HG03196 (cell line): ENCODE measurements around the gene NR1H4.
"Not testable (repeated sequence)": the region's sequence is repeated elsewhere in the genome, so short reads cannot be mapped to it uniquely, and the experiment has no call there.

Source experiments
- ATAC-seq: cut with Tn5 transposase; IDR thresholded peaks from one replicate; pipeline ENCODE4 v1.9.1; 2021; ENCODE audit not compliant: unreplicated experiment

The NR1H4 gene

DNA sequence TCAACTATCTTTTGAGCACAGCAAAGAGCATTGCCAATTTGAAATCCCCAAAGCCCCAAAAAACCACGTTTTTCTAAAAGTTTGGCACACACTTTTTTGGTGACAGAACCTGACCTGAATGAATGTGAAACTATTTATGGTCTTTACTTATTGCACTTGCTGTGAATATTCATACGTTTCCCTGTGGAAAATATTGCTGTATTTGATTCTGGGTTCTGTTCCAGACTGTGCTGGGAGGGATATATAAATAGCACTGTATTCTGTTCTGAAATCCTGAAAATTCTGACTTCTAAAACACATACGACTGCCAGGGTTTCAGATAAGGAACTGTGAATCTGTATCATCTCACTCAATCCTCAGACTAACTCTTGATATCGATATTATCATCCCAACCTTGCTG is 35.1 kb downstream of the NR1H4 start:
- ATAC-seq: no peak

DNA sequence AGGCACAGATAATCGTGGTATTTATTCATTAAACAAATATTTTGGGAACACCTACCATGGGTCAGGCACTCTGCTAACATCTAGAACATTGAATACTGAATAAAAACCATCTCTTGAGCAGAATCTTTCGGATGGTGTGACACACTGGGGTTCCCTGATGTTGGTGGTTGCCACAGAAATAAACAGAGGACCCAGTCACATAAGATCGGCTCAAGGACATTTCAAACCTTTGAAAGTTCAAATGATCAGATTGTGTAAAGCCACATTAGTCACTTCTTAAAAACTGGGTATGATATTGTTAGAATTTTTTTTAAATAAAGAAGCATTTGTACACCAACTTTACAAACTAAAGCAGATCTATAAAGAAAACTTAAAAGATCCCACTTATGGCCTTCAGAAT is 39.0 kb downstream of the NR1H4 start:
- ATAC-seq: no peak

DNA sequence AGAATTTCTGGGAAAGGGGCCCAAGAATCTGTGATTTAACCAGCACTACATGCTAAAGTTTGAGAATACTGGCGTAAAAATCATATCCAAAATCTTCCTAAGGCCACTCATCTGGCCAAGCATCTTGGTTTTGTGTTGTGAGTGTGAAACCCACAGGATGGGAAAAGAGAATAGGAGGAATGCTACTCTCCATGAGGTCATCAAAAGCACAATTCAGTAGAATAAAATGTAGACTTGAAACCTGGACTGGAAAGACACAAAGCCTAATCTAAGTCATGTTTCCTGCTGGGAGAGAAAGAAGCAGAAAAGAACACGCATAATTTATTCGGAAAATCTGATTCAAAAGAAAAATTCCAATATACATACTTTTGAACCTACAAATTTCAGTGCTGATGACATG is 42.3 kb downstream of the NR1H4 start:
- ATAC-seq: no peak

DNA sequence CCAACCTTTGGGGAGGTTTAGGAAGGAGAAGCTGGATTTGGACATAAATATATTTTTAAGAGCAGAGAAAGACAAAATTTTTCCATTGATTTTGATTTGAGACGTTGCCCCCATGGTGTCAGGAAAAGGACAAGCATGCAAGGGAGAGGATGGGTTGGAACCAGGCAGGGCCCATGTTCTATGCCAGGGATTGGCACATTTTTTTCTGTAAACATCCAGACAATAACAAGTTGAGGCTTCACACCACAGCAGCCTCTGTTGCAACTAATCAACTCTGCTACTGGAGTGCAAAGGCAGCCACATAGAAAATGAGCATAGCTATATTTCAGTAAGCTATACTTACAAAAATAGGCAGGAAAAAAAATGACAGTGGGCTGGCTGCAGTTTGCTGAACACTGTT is 44.7 kb downstream of the NR1H4 start:
- ATAC-seq: no peak

DNA sequence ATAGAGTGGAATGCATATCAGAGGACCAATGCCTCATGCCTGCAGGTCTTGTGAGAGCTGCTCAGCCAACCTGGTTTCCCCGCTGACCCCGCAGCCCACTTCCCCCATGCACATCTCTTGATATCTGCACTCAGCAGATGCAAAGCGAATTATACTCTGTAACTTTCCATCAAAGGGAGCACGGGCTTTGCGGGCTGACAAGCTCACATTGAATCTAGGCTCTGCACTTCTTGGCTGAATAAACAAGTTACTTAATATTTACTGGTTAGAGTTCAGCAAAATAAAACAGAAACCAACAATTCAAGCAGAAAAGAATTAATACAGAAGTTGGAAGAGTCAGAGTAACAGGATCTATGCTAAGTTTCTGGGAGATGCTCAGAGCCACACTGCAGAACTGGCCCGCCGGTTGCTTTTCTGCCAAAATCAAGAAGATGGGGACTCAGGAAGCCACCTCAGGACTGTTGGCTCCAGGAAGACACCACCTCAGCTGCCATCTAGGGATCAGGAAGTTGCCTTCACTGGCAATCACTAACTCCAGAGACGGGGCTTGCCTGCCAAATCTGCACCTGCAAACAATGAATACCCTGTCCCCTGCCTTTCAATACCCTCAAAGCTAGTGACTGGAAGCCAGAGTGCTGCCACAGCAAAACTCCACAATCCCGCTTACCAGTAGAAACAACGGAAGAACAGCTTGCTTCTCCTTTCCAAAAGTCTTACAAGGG is 46.5 kb downstream of the NR1H4 start:
- ATAC-seq: no peak

DNA sequence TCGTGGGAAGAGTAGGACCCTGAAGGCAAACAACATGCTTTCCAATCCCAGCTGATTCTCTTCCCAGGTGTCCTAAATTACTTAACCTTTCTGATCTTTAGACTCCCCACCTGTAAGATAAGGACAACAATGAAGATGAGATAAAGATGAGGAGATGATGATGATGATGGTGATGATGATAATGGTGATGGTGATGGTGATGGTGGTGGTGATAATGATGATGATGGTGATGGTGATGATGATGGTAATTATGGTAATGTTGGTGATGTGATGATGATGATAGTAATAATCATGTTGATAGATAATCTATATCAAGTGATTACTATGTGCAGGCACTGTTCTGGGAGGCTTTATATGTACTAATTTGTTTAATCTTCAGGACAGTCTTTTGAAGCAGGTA is 48.3 kb downstream of the NR1H4 start:
- no peak for ATAC-seq

DNA sequence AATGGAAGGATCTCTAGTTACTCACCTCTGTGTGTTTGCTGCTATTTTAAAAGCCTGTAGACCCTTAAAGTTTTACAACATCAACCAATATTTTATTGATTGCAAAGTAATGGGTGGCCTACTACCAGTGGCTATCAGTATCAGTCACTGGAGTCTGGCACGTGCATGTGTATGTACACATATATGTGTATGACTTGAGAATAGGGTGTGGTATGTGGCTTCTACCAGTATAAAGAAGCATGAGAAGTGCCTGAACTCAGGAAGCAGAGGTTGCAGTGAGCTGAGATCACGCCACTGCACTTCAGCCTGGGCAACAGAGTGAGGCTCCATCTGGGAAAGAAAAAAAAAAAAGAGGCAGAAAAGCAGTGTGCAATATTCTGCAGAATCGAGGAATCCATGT is 54.4 kb downstream of the NR1H4 start:
- ATAC-seq: no peak

DNA sequence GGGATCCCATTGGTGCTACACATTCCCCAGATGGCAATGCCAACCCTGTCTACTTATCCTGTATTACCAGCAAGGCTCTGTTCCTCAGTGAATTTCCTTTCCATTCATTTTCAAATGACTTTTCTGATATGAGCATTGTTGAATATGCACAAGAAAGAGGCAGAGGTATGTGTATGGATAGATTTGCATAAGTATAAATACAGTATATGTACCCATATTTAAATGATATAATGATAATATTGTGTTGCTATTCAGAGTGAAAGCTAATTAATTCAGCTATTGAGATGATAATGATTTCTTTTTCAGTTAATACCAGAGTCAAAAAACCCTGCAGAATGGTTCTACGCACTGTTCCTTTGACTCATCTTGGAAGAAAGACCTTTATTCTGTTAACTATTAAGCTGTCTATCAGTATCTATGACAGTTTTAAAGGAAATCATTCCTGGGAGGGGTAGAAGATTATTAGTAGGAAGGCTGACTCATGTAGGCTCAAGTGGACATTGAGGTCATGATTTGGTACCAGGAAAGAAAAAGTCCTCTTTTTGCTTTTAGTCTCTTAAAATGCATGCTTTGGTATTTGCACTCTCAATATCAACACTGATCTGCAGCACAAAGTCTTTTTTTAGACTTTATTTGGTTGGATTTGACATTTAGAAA is 54.9 kb downstream of the NR1H4 start:
- no peak for ATAC-seq

DNA sequence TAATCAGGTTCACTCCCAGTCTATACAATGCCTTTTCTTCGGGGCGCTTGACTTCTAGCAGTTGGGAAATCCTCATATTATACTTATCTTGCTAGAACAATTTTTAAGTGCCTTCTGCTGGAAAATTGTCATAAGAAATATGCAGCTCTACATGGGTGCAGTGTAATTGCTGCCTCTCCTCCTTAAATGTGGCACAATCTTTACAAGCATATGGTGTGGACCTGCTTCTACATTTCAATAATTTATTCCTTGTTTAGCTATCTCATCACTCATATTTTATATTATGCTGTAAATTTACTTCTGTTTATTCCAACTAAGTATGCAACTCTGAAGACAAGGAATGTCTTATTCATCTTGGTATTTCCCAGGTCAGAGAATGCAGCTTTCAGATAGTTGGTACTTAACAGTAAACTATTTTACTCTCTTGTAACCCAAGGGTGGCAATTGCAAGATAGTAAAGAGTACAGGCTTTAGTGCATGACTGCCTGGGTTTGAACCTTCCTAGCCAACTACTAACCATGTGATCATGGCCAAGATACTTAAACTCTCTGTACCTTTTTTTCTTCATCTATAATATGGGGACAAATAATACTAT is 56.2 kb downstream of the NR1H4 start:
- ATAC-seq: no peak

DNA sequence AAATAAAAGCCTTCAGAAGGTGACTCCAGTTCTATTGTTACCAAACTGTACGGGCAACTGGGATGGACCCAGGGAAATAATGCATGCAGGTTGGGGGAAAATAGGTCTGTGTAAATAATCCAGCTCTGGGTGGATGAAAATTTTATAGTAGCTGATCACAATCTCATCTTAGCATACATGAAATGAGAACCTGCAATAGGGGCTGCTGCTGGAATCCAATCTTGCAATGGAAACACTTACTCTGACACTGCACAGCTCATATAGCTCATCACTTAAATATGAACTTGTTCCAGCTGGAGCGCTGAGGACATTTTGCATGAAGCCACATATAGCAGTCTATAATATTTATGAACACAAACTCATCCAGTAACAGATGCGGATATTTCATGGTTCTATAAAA is 59.7 kb downstream of the NR1H4 start:
- no peak for ATAC-seq

DNA sequence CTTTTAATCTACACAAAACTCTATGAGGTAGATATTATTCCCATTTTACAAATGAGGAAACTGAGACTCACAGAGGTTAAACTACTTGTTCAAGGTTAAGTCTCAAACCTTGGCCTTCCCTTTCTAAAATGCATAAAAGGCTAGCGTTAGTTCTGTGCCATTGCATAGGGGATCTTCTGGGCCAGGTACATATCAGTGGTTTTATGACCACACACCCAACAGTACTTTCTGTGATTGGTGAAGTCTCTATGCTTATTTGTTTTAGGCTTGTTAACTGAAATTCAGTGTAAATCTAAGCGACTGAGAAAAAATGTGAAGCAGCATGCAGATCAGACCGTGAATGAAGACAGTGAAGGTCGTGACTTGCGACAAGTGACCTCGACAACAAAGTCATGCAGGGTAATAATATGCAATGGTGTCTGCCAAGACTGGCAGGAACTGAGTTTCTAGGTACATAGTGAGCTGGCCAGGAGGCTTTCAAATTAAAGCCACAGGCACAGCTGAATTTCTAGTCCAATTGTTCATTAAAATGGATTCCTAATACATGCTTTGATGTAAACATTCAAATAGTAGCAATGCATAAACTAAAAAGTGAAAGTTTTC is 61.1 kb downstream of the NR1H4 start:
- no peak for ATAC-seq

DNA sequence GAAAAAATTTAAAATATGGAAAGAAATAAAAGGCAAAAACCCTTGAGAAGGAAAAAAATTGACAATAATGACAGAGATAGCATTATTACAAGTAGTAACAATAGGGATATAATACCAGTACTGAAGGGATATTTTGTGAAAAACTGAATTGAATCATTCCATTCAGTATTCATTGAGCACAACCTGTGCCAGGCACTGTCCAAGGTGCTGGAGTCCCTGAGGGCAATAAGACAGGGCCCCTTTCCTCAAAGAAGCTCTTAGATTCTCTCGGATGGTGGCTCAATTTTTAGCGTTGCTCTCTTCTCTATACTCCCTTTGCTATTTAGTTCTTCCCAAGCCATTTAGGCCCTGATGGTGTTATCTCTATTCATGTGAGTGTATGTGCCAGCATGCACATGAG is 65.5 kb downstream of the NR1H4 start:
- no peak for ATAC-seq

DNA sequence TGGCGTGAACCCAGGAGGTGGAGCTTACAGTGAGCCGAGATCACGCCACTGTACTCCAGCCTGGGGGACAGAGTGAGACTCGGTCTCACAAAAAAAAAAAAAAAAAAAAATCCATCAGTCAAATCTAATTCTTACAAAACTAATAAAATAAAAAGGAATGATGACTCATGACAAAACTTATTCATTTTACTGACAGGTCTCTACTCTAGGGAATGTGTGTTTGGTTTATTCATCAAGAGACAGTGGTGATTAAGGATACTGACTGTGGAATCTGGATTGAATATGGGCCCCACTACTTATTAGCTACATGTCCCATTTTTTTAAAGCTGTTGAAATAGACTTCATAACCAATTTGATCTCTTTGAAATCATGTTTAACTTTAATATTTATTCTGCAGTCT is 70.5 kb downstream of the NR1H4 start:
- no peak for ATAC-seq

DNA sequence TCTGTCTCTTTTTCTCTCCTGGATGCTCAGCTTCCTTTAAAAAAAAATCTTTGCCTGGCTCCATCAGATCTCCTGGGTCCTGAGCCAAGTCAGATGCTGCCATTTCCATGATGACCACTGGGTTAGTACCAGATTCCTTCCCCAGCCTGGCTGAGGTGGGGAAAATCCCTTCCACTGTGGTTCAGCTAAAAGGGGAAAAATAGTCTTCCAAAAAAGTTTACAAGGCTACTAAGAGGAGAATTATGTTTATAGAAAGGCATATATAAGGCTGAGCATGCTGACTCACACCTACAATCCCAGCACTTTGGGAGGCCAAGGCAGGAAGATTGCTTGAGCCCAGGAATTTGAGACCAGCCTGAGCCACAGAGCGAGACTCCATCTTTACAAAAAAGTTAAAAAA is 71.4 kb downstream of the NR1H4 start:
- ATAC-seq: no peak

DNA sequence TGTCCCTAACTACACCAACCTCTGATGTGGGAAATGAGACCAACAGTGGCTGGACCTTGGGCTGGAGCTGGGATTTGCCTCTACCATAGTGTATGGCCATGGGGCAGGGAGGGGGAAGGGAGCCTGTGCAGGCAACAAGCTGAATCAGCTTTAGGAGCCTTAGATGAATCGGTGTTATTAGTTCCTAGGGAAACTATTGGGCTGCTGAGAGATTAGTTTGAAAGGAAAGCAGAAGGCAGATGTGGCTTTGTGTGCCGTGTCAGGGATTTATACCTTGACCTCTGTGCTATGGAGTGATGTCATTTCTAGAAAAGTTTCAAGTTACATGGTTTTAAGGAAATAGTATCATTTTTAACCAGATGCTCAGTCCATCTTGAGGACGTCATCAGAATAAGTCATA is 80.3 kb downstream of the NR1H4 start:
- ATAC-seq: no peak

DNA sequence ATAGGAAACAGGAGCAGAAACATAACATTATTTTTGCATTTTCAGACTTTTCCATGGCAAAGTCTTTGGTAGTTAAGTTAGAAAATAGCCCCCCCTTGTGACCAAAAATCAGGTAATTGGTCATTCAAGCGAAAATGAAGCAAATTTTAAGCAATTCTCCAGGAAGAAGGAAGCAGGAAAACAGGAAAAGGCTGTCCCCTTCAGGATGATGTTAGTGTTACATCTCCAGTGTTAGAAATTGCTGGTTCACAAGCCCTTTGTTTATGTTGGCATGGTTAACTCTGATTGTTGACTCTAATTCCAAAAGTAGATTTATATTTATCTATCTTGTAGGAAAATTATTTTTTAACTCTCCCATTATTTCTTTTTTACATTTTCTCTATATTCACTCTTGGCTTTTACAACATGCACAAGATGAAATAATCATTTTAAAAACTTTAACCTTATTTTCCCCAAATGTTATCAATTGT is 81.0 kb downstream of the NR1H4 start:
- no peak for ATAC-seq

DNA sequence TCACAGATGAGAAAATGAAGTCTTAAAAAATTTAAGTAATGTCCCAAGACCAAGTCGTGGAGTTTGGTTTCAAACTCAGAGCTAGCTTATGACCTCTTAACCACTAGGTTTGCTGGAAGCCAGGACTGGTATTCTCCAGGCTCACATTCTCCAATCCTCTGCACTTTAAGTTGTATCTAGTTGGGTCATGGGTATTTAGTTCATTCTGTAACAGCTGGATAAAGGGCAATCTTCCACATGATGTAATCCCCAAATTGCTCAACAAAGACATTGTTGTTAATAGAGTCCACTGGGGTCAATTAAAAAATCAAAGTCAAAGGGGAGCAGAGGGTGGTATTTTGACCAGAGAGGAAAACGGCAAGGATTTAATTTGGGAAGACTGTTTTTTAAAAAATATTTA is 82.1 kb downstream of the NR1H4 start:
- no peak for ATAC-seq

DNA sequence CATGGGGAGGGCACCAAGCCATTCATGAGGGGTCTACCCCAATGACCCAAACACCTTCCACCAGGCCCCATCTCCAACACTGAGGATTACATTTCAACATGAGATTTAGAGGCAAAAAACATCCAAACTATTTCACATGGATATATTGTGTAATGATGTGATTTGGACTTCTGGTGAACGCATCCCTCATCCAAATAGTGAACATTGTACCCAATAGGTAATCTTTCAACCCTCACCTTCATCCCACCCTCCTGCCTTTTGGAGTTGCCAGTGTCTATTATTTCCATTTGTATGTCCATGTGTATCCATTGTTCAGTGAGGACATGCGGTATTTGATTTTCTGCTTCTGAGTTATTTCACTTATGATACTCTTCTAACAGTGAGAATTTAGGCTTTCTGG is 83.7 kb downstream of the NR1H4 start:
- ATAC-seq: no peak

DNA sequence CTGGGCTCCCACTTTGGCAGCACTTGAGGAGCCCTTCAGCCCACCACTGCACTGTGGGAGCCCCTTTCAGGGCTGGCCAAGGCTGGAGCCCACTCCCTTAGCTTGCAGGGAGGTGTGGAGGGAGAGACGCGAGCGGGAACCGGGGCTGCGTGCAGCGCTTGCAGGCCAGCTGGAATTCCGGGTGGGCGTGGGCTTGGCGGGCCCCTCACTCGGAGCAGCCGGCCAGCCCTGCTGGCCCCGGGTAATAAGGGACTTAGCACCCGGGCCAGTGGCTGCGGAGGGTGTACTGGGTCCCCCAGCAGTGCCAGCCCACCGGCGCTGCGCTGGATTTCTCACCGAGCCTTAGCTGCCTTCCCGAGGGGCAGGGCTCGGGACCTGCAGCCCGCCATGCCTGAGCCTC is 85.6 kb downstream of the NR1H4 start:
- not testable (repeated sequence) for ATAC-seq

DNA sequence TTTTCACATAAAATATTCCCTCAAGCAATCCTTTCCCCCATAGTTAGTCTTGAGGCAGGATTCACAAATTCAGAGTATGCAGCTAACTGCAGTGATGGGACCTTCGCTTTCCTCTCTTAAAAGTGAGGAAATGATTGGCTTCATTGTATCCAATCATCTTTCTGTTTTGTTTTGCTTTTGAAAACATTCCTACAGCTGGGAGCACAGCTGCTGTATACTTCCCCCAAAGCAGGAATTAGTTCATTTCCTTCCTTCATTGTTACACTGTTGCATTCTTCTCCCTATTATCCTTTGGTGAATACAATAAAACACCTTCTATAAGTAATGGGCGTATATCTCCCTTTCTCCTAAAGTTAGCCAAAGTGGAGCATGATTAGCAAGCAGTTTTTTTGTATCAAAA is 90.4 kb downstream of the NR1H4 start:
- no peak for ATAC-seq

DNA sequence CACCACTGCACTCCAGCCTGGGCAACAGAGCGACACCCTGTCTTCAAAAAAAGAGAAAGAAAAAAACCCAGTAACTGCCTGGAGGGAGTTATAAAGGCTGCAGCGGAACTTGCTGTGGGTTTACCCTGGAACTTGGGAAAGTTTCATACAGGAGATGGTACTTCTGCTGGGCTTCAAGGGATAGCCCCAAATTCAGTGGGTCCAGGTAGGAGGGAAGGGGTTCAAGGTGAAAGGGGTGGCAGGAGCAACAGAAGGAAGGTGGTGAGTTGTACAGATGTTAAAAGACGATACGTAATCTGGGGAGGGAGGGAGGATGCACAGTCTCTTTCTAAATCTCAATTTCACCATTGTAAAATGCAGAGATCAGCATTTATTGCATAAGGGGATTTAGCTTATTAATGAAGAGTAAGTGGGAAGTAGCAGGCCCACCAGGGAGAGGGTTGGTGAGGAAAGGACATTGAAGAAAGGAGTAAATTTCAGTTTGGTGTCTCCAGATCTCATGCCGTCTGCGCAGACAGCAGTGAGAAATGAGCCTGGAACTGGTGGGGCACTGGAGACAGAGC is 91.3 kb downstream of the NR1H4 start:
- no peak for ATAC-seq
